DOHH2 (cell line): ENCODE data around the gene SIK3.

Experiments used
- EZH2phosphoT487 ChIP-seq: fragments of 200-600 bp; sonication (generic); IDR thresholded peaks from 2 replicates; pipeline ENCODE4 v1.6.1; 2017; ENCODE audit warnings: borderline replicate concordance, mild to moderate bottlenecking, antibody characterized with exemption, low read length, moderate library complexity, mixed read lengths
- TF ChIP-seq, protein P1 (sequence below): fragments of 200-600 bp; sonication (generic); IDR thresholded peaks from one replicate; pipeline ENCODE4 v1.5.1; 2014; ENCODE audit warnings: antibody characterized with exemption, mild to moderate bottlenecking, low read depth, low read length; ENCODE audit not compliant: poor library complexity, severe bottlenecking

DNA sequence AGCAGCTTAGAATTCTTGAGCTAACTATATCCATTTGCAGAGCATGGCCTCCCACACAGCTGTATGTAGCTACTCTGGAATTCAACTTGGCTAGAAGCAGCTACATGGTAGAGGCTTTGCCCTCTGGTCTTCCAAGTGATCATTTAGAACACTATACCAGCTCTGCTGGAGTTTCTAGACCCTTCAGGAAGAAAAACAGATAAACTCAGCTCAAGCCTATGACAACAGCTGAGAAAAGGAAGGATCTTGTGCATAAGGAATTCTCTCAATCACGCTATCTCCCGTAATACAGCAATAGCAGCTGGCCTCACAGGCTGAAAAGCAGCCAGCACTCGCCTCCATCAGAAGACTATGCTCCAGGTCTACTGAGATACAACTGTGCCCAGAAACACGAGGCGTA is 210.2 kb downstream of the SIK3 start:
- TF ChIP-seq, protein P1, sequence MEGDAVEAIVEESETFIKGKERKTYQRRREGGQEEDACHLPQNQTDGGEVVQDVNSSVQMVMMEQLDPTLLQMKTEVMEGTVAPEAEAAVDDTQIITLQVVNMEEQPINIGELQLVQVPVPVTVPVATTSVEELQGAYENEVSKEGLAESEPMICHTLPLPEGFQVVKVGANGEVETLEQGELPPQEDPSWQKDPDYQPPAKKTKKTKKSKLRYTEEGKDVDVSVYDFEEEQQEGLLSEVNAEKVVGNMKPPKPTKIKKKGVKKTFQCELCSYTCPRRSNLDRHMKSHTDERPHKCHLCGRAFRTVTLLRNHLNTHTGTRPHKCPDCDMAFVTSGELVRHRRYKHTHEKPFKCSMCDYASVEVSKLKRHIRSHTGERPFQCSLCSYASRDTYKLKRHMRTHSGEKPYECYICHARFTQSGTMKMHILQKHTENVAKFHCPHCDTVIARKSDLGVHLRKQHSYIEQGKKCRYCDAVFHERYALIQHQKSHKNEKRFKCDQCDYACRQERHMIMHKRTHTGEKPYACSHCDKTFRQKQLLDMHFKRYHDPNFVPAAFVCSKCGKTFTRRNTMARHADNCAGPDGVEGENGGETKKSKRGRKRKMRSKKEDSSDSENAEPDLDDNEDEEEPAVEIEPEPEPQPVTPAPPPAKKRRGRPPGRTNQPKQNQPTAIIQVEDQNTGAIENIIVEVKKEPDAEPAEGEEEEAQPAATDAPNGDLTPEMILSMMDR, result no peak
- TF ChIP-seq EZH2phosphoT487, result no peak
